A549 (cell line): ENCODE data around the gene COX4I2. TPM values are rescaled to one million over a fixed set of nuclear protein-coding genes. Genes with fewer than 3 reads are reported as not detected.
A peak's percentile ranks its signal among the peaks of the same experiment; 100 is the strongest.

ENCODE experiments used
- ATAC-seq, 2 experiments: fragments of 200-7000 bp in 1 of 2; fragments of >200 bp in 1 of 2; cut with Nextera tagmentation in 1 of 2; cut with Tn5 transposase in 1 of 2; 3 replicates each; pipeline versions ENCODE4 v1.8.0 to v1.9.1; 2018 to 2020; ENCODE audit warnings: mild to moderate bottlenecking in 1 of 2, moderate library complexity in 1 of 2
- CTCF ChIA-PET: fragments of 300-600 bp; sonication (Branson Sonifier 250); formaldehyde crosslinking; extraction: SDS; loops from one replicate; lab custom pipeline; 2021; ENCODE audit warnings: antibody characterized with exemption, inconsistent platforms; lab: Yijun Ruan, JAX
- POLR2A ChIA-PET: fragments of 350-600 bp; formaldehyde crosslinking; extraction: SDS; loops from one replicate; lab custom pipeline; 2021; ENCODE audit warnings: antibody characterized with exemption, inconsistent platforms; lab: Yijun Ruan, JAX
- DNase-seq, 2 experiments: peaks; one replicate each; pipeline versions ENCODE4 v3.0.0 to v3.0.0-alpha.2; 2011 to 2016; ENCODE audit warnings: low read depth in 1 of 2, low spot score in 1 of 2
- FAIRE-seq: peaks from 2 replicates; lab custom pipeline; 2011; peaks lifted over from hg19 to GRCh38; lab: Jason Lieb, UNC
- H3K27ac ChIP-seq, 2 experiments: fragments of >200 bp; sonication (Bioruptor Twin); formaldehyde crosslinking; 3 replicates each; pipeline ENCODE4 v1.5.1; 2016 to 2017
- H3K4me1 ChIP-seq: fragments of >200 bp; sonication (Bioruptor Twin); formaldehyde crosslinking; 3 replicates; pipeline ENCODE4 v1.6.1; 2016
- H3K4me2 ChIP-seq: fragments of >200 bp; sonication (Bioruptor Twin); formaldehyde crosslinking; 3 replicates; pipeline ENCODE4 v1.6.1; 2016
- H3K4me3 ChIP-seq: fragments of >200 bp; sonication (Bioruptor Twin); formaldehyde crosslinking; 3 replicates; pipeline ENCODE4 v1.5.1; 2016
- H3K9me3 ChIP-seq: fragments of >200 bp; sonication (Bioruptor Twin); formaldehyde crosslinking; 3 replicates; pipeline ENCODE4 v1.6.1; 2016
- BCL3 ChIP-seq: fragments of >200 bp; sonication (Bioruptor Twin); formaldehyde crosslinking; IDR thresholded peaks from 3 replicates; pipeline ENCODE4 v1.6.1; 2016
- CTCF ChIP-seq: fragments of >200 bp; sonication (Bioruptor Twin); formaldehyde crosslinking; IDR thresholded peaks from 3 replicates; pipeline ENCODE4 v1.5.1; 2016
- EHMT2 ChIP-seq: fragments of 200-600 bp; sonication (generic); IDR thresholded peaks from 2 replicates; pipeline ENCODE4 v1.6.1; 2016; ENCODE audit warnings: antibody characterized with exemption, low read depth, mild to moderate bottlenecking, moderate library complexity
- ELK1 ChIP-seq: fragments of 150-350 bp; IDR thresholded peaks from 2 replicates; pipeline ENCODE4 v1.6.1; 2014; ENCODE audit warnings: low read depth, mild to moderate bottlenecking, low read length
- ESRRA ChIP-seq: fragments of 150-350 bp; IDR thresholded peaks from 2 replicates; pipeline ENCODE4 v1.6.1; 2014; ENCODE audit warnings: mild to moderate bottlenecking, low read length, borderline replicate concordance
- FOSB ChIP-seq: fragments of 250-450 bp; sonication (Bioruptor Pico); IDR thresholded peaks from 2 replicates; pipeline ENCODE4 v1.5.0; 2020; ENCODE audit warnings: mild to moderate bottlenecking, moderate library complexity
- FOSL2 ChIP-seq, 2 experiments: fragments of 450-650 bp in 1 of 2; fragments of >200 bp in 1 of 2; sonication (Bioruptor Twin) in 1 of 2; formaldehyde crosslinking; IDR thresholded peaks; 2 replicates each; pipeline versions ENCODE4 v1.5.0 to v1.6.1; 2016 to 2020; ENCODE audit warnings: mild to moderate bottlenecking in 1 of 2, moderate library complexity in 1 of 2
- GATA3 ChIP-seq: IDR thresholded peaks from 2 replicates; pipeline ENCODE4 v1.6.1; 2012; ENCODE audit warnings: borderline replicate concordance
- HES2 ChIP-seq: fragments of >200 bp; sonication (Bioruptor Twin); formaldehyde crosslinking; IDR thresholded peaks from 2 replicates; pipeline ENCODE4 v1.6.1; 2016
- HOXA7 ChIP-seq: fragments of 250-450 bp; sonication (Bioruptor Pico); IDR thresholded peaks from 2 replicates; pipeline ENCODE4 v1.5.0; 2020; ENCODE audit warnings: mild to moderate bottlenecking, moderate library complexity
- JUN ChIP-seq, 2 experiments: fragments of >200 bp; sonication (Bioruptor Twin); formaldehyde crosslinking; IDR thresholded peaks; 2 replicates in 1 of 2; 3 replicates in 1 of 2; pipeline ENCODE4 v1.6.1; 2016 to 2017
- KDM1A ChIP-seq: fragments of 200-600 bp; sonication (generic); IDR thresholded peaks from 2 replicates; pipeline ENCODE4 v1.6.1; 2016; ENCODE audit warnings: low read depth, mild to moderate bottlenecking
- MAFK ChIP-seq: fragments of 450-650 bp; IDR thresholded peaks from 2 replicates; pipeline ENCODE4 v1.6.1; 2014; ENCODE audit not compliant: partially characterized antibody
- MAX ChIP-seq: IDR thresholded peaks from 2 replicates; pipeline ENCODE4 v1.6.1; 2012
- MAZ ChIP-seq: fragments of 150-350 bp; IDR thresholded peaks from 2 replicates; pipeline ENCODE4 v1.6.1; 2014; ENCODE audit warnings: antibody characterized with exemption, low read depth, low read length, borderline replicate concordance
- POLR2A ChIP-seq: IDR thresholded peaks from 2 replicates; pipeline ENCODE4 v1.6.1; 2012; ENCODE audit warnings: mild to moderate bottlenecking, low read length
- RAD21 ChIP-seq, 2 experiments: fragments of >200 bp in 1 of 2; sonication (Bioruptor Twin) in 1 of 2; formaldehyde crosslinking in 1 of 2; IDR thresholded peaks in 1 of 2; conservative IDR thresholded peaks in 1 of 2; 2 replicates in 1 of 2; 3 replicates in 1 of 2; pipeline ENCODE4 v1.6.1; 2012 to 2018; ENCODE audit warnings: inconsistent platforms in 1 of 2
- SMC3 ChIP-seq: fragments of >200 bp; sonication (Bioruptor Twin); formaldehyde crosslinking; IDR thresholded peaks from 3 replicates; pipeline ENCODE4 v1.6.1; 2018; ENCODE audit warnings: inconsistent platforms
- ZFP36 ChIP-seq: fragments of 450-650 bp; IDR thresholded peaks from 2 replicates; pipeline ENCODE4 v1.6.1; 2014; ENCODE audit warnings: borderline replicate concordance; ENCODE audit not compliant: partially characterized antibody
- ZNF302 ChIP-seq: fragments of 250-450 bp; sonication (Bioruptor Pico); IDR thresholded peaks from 2 replicates; pipeline ENCODE4 v1.9.0; 2021; ENCODE audit warnings: inconsistent platforms, mild to moderate bottlenecking, moderate library complexity
- WGBS: methylation state at CpG from one replicate; pipeline ENCODE4 v1.1.6; 2017; ENCODE audit errors: missing lambda C conversion rate; 5-methylcytosine and 5-hydroxymethylcytosine counted together
- polyA plus RNA-seq, 4 experiments: library from polyadenylated mRNA; depleted of rRNA in 3 of 4; stranded (reverse); fragments of >200 nt; fragmentation: RNase III in 1 of 4; extraction: RNeasy Plus Mini Kit Qiagen cat#74134 plus additional on column Dnase treatment in 1 of 4; gene quantifications; 2 replicates in 3 of 4; 3 replicates in 1 of 4; pipeline ENCODE4 v1.2.3, GENCODE V29; 2011 to 2017

Gene COX4I2
- polyA plus RNA-seq, 2 of the 4 experiments (the other 2 are of a cell fraction) = not detected

- Histone ChIP-seq H3K27ac (peak overlapping the region; percentile 85 to 88), H3K4me2 (peak overlapping the region; percentile 90), H3K4me1 (peaks cover 60% of the 10 kb centered on the region), H3K9me3 (no peaks in the 10 kb centered on the region), H3K4me3 (peak overlapping the region; percentile 32)
- FAIRE-seq = no peak
- peak; percentile 68 to 83 for DNase-seq
- ChIA-PET POLR2A (interaction anchor here (0.7 to 2.1 kb wide), 9 partner anchors 28 to 101 kb away, joined by 3 to 90 read pairs (median 5); partner anchors contain the start of genes BCL2L1 and ID1), CTCF (interaction anchor here (0.6 to 16.4 kb wide), 35 partner anchors 9 to 297 kb away, joined by 3 to 489 read pairs (median 7); partner anchors contain the start of genes BCL2L1 and TPX2)
- peak; percentile 72 to 84 for ATAC-seq
- WGBS = 6% methylated on average over 20 of the region's 31 CpGs
- TF ChIP-seq HOXA7 (CRISPR knock-in tag) (peak; percentile 67; the same call in 1 of the 2 replicates), JUN (IDR thresholded peaks at IDR 0.05) (peak; percentile 78 to 86), BCL3 (0 out of 3 replicates have a peak, but pooled peaks have one; percentile 53), FOSB (CRISPR knock-in tag) (peak; percentile 80), ZNF302 (CRISPR knock-in tag) (no peak), RAD21 (conservative IDR thresholded peaks at IDR 0.05 in 1 of 2, IDR thresholded peaks at IDR 0.05 in 1 of 2) (peak; percentile 64 to 85), SMC3 (peak; percentile 92), MAX (peak; percentile 50), CTCF (peak; percentile 58), MAFK (no peak), POLR2A (peak; percentile 38), KDM1A (peak; percentile 66; the same call in 1 of the 2 replicates), ESRRA (no peak), ELK1 (no peak), FOSL2 (IDR thresholded peaks at IDR 0.05) (no peak), FOSL2 (CRISPR knock-in tag; IDR thresholded peaks at IDR 0.05) (no peak), HES2 (no peak), EHMT2 (no peak), GATA3 (0 out of 2 replicates have a peak, but pooled peaks have one; percentile 5), MAZ (peak; percentile 70; the same call in 1 of the 2 replicates)
Observed at GRCh38 chr20:31661625-31662371, 24.1 kb downstream of the COX4I2 start.

GRCh38 chr20:31662372-31662854 is 24.7 kb downstream of the COX4I2 start:
- Histone ChIP-seq H3K4me3 (peak overlapping the region; percentile 32; the same call in 2 of the 3 replicates), H3K4me2 (peak overlapping the region; percentile 90), H3K4me1 (peaks cover 66% of the 10 kb centered on the region), H3K27ac (peak overlapping the region; percentile 85 to 88), H3K9me3 (no peaks in the 10 kb centered on the region)
- DNase-seq (no peak), FAIRE-seq (no peak), ATAC-seq (no peak)
- POLR2A ChIA-PET = interaction anchor here (1.2 to 2.1 kb wide), 6 partner anchors 43 to 60 kb away, joined by 4 to 90 read pairs (median 6); partner anchors contain the start of gene BCL2L1
- CTCF ChIA-PET = interaction anchor here (0.6 to 16.4 kb wide), 29 partner anchors 9 to 296 kb away, joined by 3 to 489 read pairs (median 9); partner anchors contain the start of genes BCL2L1 and TPX2
- 58% methylated on average over 6 of the region's 6 CpGs for WGBS
- no peak for TF ChIP-seq EHMT2
- TF ChIP-seq ZFP36 = peak; percentile 18
